Karpas-422 (cell line): ENCODE data around the gene C11orf91. TPM values are rescaled to one million over a fixed set of nuclear protein-coding genes. Genes with fewer than 3 reads are reported as not detected.
"Not testable (repeated sequence)": the region's sequence is repeated elsewhere in the genome, so short reads cannot be mapped to it uniquely, and the experiment has no call there.

Source experiments
- DNase-seq: peaks from one replicate; pipeline ENCODE4 v3.0.0-alpha.2; 2015
- H2AFZ ChIP-seq: fragments of 200-600 bp; sonication (generic); 2 replicates; pipeline ENCODE4 v1.6.1; 2014; ENCODE audit warnings: antibody characterized with exemption, low read length, mixed read lengths
- H3K27ac ChIP-seq: fragments of 200-600 bp; sonication (generic); 2 replicates; pipeline ENCODE4 v1.5.1; 2014; ENCODE audit warnings: mild to moderate bottlenecking, low read length, moderate library complexity
- H3K27me3 ChIP-seq: fragments of 200-600 bp; sonication (generic); 2 replicates; pipeline ENCODE4 v1.6.1; 2014; ENCODE audit warnings: low read length, mixed read lengths
- H3K36me3 ChIP-seq: fragments of 200-600 bp; sonication (generic); 2 replicates; pipeline ENCODE4 v1.6.1; 2014; ENCODE audit warnings: low read length, mixed read lengths; ENCODE audit not compliant: insufficient read depth
- H3K4me1 ChIP-seq: fragments of 200-600 bp; sonication (generic); 2 replicates; pipeline ENCODE4 v1.6.1; 2014; ENCODE audit warnings: mild to moderate bottlenecking, low read length, mixed read lengths
- H3K4me2 ChIP-seq: fragments of 200-600 bp; sonication (generic); 2 replicates; pipeline ENCODE4 v1.6.1; 2014; ENCODE audit warnings: low read length, low read depth, mild to moderate bottlenecking; ENCODE audit not compliant: poor library complexity, severe bottlenecking
- H3K4me3 ChIP-seq: fragments of 200-600 bp; sonication (generic); 2 replicates; pipeline ENCODE4 v1.5.1; 2014; ENCODE audit warnings: mild to moderate bottlenecking, antibody characterized with exemption, low read length, mixed read lengths
- H3K79me2 ChIP-seq: fragments of 200-600 bp; sonication (generic); 2 replicates; pipeline ENCODE4 v1.6.1; 2014; ENCODE audit warnings: mild to moderate bottlenecking, low read length, mixed read lengths
- H3K9ac ChIP-seq: fragments of 200-600 bp; sonication (generic); 2 replicates; pipeline ENCODE4 v1.6.0; 2014; ENCODE audit warnings: low read length
- H3K9me2 ChIP-seq: fragments of 200-600 bp; sonication (generic), shearing (Covaris generic); replicated peaks from 2 replicates; pipeline ENCODE4 v1.6.0; 2014; ENCODE audit warnings: mild to moderate bottlenecking, low read length, moderate library complexity; ENCODE audit not compliant: insufficient read depth
- H3K9me3 ChIP-seq: fragments of 300-700, 200-600 bp; sonication (generic); 2 replicates; pipeline ENCODE4 v1.6.1; 2014; ENCODE audit warnings: low read length, mixed read lengths
- H4K20me1 ChIP-seq: fragments of 200-600 bp; sonication (generic); 2 replicates; pipeline ENCODE4 v1.6.1; 2014; ENCODE audit warnings: mild to moderate bottlenecking, antibody characterized with exemption, low read length, low read depth; ENCODE audit not compliant: insufficient read depth
- total RNA-seq: library from RNA; depleted of rRNA; stranded (reverse); fragments of >200 nt; shearing (Covaris generic); gene quantifications from 2 replicates; pipeline ENCODE4 v1.2.3, GENCODE V29; 2014; ENCODE audit warnings: low replicate concordance

The C11orf91 gene
- total RNA-seq, 1 experiment from 2014 or later = not detected

- Histone ChIP-seq H3K9me2 (no peaks in the 10 kb centered on the region), H3K9me3 (no peaks in the 10 kb centered on the region), H3K36me3 (no peaks in the 10 kb centered on the region), H2AFZ (no peak overlapping the region), H3K9ac (no peak overlapping the region), H3K27me3 (no peaks in the 10 kb centered on the region), H3K27ac (no peak overlapping the region), H3K79me2 (no peaks in the 10 kb centered on the region), H3K4me2 (no peak overlapping the region), H4K20me1 (no peaks in the 10 kb centered on the region), H3K4me1 (no peaks in the 10 kb centered on the region), H3K4me3 (no peak overlapping the region)
- peak; percentile 69 for DNase-seq
Measured at GRCh38 chr11:33716243-33716642, 15.6 kb upstream of the C11orf91 start.

DNA sequence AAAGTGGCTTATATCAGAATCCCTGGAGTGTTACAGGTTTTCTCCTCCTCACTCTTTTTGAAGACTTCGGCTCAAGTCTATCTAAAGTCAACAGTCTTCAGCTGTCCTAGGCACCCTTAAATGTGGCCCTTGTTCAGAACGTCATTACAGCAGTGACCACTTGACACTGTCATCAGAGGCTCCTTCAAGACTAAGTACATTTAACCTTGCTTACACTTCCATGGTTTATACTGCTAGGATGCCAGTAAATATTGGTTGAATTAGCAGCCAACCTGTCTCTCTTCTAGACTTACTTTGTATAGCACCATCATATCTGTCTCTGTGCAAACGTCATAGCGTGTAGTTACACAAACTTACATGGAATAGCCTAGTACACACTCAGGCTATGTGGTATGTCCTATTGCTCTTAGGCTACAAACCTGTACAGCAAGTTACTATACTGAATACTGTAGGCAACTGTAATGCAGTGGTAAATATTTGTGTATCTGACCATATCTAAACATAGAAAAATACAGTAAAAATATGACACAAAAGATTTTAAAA is 13.3 kb upstream of the C11orf91 start:
- Histone ChIP-seq H3K9ac (no peak overlapping the region), H4K20me1 (no peaks in the 10 kb centered on the region), H3K79me2 (no peaks in the 10 kb centered on the region), H3K27ac (no peak overlapping the region), H3K36me3 (no peaks in the 10 kb centered on the region), H3K9me3 (no peaks in the 10 kb centered on the region), H3K4me1 (no peaks in the 10 kb centered on the region), H3K4me3 (no peak overlapping the region), H3K27me3 (no peaks in the 10 kb centered on the region), H3K9me2 (no peaks in the 10 kb centered on the region), H3K4me2 (no peak overlapping the region), H2AFZ (no peak overlapping the region)
- DNase-seq = no peak

DNA sequence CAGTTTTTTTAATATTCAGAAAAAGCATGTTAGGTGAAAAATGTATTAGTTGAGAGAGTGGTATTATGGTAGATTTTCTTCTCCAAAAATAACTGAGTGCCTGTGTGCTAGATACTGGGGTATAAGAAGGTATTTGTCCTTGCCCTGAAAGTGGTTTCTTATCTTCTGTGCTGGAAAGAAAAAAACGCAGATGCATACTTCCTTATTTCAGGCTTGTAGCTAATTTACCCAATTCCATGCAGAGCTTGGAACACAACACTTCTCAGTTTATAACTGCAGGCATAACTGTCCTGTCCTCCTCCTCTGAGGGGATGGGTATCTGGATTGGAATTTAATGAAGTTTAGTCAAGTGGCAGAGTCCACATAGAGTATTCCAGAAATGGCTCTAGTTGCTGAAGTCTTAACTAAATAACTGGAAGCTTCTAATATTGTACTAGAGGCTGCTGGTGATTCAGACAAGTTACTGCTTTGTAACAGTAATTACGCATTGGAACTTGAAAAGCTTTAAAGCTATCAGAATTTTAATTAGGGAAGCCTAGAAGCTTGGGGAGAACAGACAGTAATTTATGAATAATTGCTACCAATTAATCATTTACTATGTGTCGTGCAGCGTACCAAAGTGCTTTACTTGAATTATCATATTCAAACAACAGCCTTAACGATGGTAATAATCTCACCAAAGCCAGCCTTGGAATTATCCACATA is 12.7 kb upstream of the C11orf91 start:
- Histone ChIP-seq H3K4me3 (no peak overlapping the region), H3K27ac (no peak overlapping the region), H4K20me1 (no peaks in the 10 kb centered on the region), H3K36me3 (no peaks in the 10 kb centered on the region), H2AFZ (no peak overlapping the region), H3K9me2 (no peaks in the 10 kb centered on the region), H3K79me2 (no peaks in the 10 kb centered on the region), H3K4me1 (no peaks in the 10 kb centered on the region), H3K27me3 (no peaks in the 10 kb centered on the region), H3K9me3 (no peaks in the 10 kb centered on the region), H3K9ac (no peak overlapping the region), H3K4me2 (no peak overlapping the region)
- DNase-seq = no peak

DNA sequence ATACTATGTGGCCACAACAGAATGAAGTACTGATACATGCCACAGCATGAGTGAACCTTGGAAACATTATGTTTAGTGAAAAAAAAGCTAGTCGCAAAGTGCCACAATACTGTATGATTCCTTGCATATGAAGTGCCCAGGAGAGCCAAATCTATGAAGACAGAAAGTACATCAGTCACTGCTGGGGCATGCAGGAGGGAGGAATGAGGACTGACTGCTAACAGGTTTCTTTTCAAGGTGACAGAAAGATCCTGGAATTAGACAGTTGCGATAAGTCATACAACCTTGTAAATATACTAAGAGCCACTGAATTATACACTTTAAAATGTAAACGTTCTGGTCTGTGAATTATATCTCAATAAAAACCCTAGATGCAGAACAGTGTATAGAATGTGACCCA is 11.8 kb upstream of the C11orf91 start:
- Histone ChIP-seq H2AFZ (no peak overlapping the region), H3K79me2 (no peaks in the 10 kb centered on the region), H3K27me3 (no peaks in the 10 kb centered on the region), H3K4me3 (no peak overlapping the region), H4K20me1 (no peaks in the 10 kb centered on the region), H3K27ac (no peak overlapping the region), H3K9me2 (no peaks in the 10 kb centered on the region), H3K4me2 (no peak overlapping the region), H3K9me3 (no peaks in the 10 kb centered on the region), H3K36me3 (no peaks in the 10 kb centered on the region), H3K9ac (no peak overlapping the region), H3K4me1 (no peaks in the 10 kb centered on the region)
- no peak for DNase-seq

DNA sequence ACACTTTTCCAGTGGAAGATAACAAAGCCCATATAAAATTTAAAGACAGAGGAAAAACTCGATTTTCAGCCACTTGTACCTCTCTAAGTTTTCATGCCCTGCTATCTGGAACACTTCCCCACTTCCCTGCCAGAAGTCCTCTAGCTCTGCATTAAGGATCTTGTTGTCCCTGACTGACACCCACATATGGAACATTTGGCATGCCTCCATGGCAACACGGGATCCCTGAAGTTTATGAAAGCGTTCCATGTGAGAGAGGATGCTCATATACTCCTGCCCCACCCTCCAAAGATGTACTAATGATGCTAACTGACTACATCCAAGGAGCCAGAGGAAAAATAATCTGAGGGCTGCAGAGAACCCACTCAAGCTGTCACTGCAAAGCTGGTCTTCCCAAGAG is 8.8 kb upstream of the C11orf91 start:
- H4K20me1 ChIP-seq = no peaks in the 10 kb centered on the region
- no peak overlapping the region for H3K4me3 ChIP-seq
- DNase-seq = no peak
- no peak overlapping the region for H3K27ac ChIP-seq
- H3K9ac ChIP-seq = no peak overlapping the region
- no peaks in the 10 kb centered on the region for H3K9me3 ChIP-seq
- H3K79me2 ChIP-seq = no peaks in the 10 kb centered on the region
- H3K4me2 ChIP-seq = no peak overlapping the region
- no peak overlapping the region for H2AFZ ChIP-seq
- H3K36me3 ChIP-seq = no peaks in the 10 kb centered on the region
- no peaks in the 10 kb centered on the region for H3K9me2 ChIP-seq
- no peaks in the 10 kb centered on the region for H3K4me1 ChIP-seq
- H3K27me3 ChIP-seq = no peaks in the 10 kb centered on the region

GRCh38 chr11:33708985-33709384 is 8.4 kb upstream of the C11orf91 start:
- no peaks in the 10 kb centered on the region for H3K27me3 ChIP-seq
- H3K79me2 ChIP-seq = no peaks in the 10 kb centered on the region
- no peaks in the 10 kb centered on the region for H4K20me1 ChIP-seq
- H3K27ac ChIP-seq = no peak overlapping the region
- no peak overlapping the region for H2AFZ ChIP-seq
- H3K9me2 ChIP-seq = no peaks in the 10 kb centered on the region
- no peak overlapping the region for H3K4me2 ChIP-seq
- DNase-seq = no peak
- H3K9me3 ChIP-seq = no peaks in the 10 kb centered on the region
- no peaks in the 10 kb centered on the region for H3K4me1 ChIP-seq
- no peak overlapping the region for H3K9ac ChIP-seq
- H3K4me3 ChIP-seq = no peak overlapping the region
- no peaks in the 10 kb centered on the region for H3K36me3 ChIP-seq

- not testable (repeated sequence) for H3K4me2 ChIP-seq, H4K20me1 ChIP-seq, H2AFZ ChIP-seq, H3K9ac ChIP-seq, H3K36me3 ChIP-seq, H3K4me1 ChIP-seq, H3K79me2 ChIP-seq, H3K27ac ChIP-seq, H3K9me2 ChIP-seq, H3K4me3 ChIP-seq, H3K9me3 ChIP-seq, H3K27me3 ChIP-seq, DNase-seq
Measured at GRCh38 chr11:33707831-33708230, 7.2 kb upstream of the C11orf91 start.

- H3K9me3 ChIP-seq = no peaks in the 10 kb centered on the region
- no peak overlapping the region for H3K4me2 ChIP-seq
- no peaks in the 10 kb centered on the region for H3K36me3 ChIP-seq
- DNase-seq = no peak
- H3K9ac ChIP-seq = no peak overlapping the region
- no peaks in the 10 kb centered on the region for H3K27me3 ChIP-seq
- H3K27ac ChIP-seq = no peak overlapping the region
- H3K9me2 ChIP-seq = no peaks in the 10 kb centered on the region
- H4K20me1 ChIP-seq = no peaks in the 10 kb centered on the region
- no peak overlapping the region for H3K4me3 ChIP-seq
- H2AFZ ChIP-seq = no peak overlapping the region
- no peaks in the 10 kb centered on the region for H3K4me1 ChIP-seq
- H3K79me2 ChIP-seq = no peaks in the 10 kb centered on the region
Measured at GRCh38 chr11:33706966-33707365, 6.3 kb upstream of the C11orf91 start.
